ENCODE data around the gene KRTAP19-8.

Gene KRTAP19-8

GRCh38 chr21:31038376-31038775, at the start of gene KRTAP19-8:
KRTAP19-8 (minus strand) TSS chr21:31038476; CDS start chr21:31038443, 33 bp downstream.
- FAIRE-seq (no peak), DNase-seq (ENCODE audit: insufficient read length, low spot score) (no peak)

GRCh38 chr21:31087639-31088473, 49.6 kb upstream of the KRTAP19-8 start:
- FAIRE-seq (no peak), DNase-seq (ENCODE audit: insufficient read length, low spot score) (no peak)

DNA sequence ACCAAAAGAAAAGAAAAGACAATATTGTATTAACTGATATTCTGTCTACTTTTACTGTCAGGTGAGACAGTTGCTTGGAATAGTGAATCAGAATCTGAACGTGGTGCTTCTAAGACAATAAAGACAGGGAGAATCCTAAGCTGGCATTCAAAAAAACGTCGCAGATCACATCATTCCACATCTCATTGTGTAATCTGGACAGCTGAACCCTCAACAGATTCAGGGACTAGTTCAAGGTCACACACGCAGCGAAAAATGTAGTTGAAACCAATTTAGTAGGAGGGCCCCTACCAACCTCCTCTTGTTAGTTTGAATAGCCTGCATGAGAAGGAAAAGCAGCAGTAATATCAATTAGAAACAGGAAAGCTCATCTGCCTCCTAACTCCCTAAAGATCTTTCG, 46.4 kb upstream of the KRTAP19-8 start:
- DNase-seq (ENCODE audit: insufficient read length, low spot score): no peak
- FAIRE-seq: no peak

- no peak for FAIRE-seq
- no peak for DNase-seq (ENCODE audit: insufficient read length, low spot score)
Measured at GRCh38 chr21:31078796-31079195, 40.5 kb upstream of the KRTAP19-8 start.

GRCh38 chr21:31078216-31078615, 39.9 kb upstream of the KRTAP19-8 start:
- no peak for FAIRE-seq

GRCh38 chr21:31075848-31076247, 37.6 kb upstream of the KRTAP19-8 start:
- DNase-seq (ENCODE audit: insufficient read length, low spot score) (no peak), FAIRE-seq (no peak)

More at GRCh38 chr21:31078216-31078615, 39.9 kb upstream of the KRTAP19-8 start:
- DNase-seq (ENCODE audit: insufficient read length, low spot score): no peak

- FAIRE-seq (no peak), DNase-seq (ENCODE audit: insufficient read length, low spot score) (no peak)
Measured at GRCh38 chr21:31072533-31072932, 34.3 kb upstream of the KRTAP19-8 start.

DNA sequence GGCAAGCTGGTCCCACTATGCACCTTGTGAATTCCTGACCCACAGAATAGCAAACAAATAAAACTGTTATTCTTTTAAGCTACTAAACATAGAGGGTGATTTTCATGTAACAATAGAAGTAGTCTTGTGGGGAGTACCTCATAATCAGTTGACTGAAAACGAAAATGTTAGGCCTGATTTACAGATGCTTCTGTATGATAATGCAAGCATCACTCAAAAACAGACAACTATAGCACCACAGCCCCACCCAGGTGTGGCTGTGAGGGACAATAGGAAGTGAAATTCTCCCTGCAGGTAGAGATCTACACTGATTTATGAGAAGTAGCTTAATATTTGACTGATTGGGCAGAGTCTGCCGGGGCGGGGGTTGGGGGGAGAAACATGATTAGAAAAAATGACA, 26.5 kb upstream of the KRTAP19-8 start:
- FAIRE-seq (peak; percentile 28), DNase-seq (ENCODE audit: insufficient read length, low spot score) (no peak)

GRCh38 chr21:31052489-31053142, 14.3 kb upstream of the KRTAP19-8 start:
- FAIRE-seq (no peak), DNase-seq (ENCODE audit: insufficient read length, low spot score) (no peak)

DNA sequence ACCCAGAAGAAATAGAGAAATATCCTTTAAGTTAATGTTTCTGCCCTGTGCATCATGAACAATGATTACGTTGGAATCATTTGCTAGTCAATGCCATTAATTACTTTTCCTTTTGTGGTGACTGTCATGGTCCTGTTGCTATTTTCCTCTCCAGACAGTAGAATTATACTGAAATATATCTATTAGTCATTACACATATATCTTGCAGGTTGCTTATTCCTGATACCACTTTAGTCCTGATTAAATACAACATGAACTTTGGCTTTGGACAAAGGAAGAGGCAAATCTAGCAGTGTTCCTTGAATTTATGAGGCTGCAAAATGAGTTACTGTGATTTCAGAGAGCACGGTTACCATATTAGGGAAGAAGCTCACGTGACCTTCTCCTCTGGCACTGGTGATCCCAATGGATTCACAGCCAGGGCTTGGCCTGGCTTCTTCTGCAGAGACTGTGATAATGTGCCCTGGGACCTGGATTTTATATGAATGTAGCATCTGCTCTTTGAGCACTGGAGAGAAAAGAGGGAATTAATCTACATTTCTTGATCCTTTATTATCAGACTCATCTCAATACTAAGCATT, 12.4 kb upstream of the KRTAP19-8 start:
- FAIRE-seq (no peak), DNase-seq (ENCODE audit: insufficient read length, low spot score) (no peak)

GRCh38 chr21:31045841-31046240, 7.6 kb upstream of the KRTAP19-8 start:
- DNase-seq (ENCODE audit: insufficient read length, low spot score): no peak
- no peak for FAIRE-seq

- FAIRE-seq (no peak), DNase-seq (ENCODE audit: insufficient read length, low spot score) (no peak)
Measured at GRCh38 chr21:31043471-31043870, 5.2 kb upstream of the KRTAP19-8 start.

DNA sequence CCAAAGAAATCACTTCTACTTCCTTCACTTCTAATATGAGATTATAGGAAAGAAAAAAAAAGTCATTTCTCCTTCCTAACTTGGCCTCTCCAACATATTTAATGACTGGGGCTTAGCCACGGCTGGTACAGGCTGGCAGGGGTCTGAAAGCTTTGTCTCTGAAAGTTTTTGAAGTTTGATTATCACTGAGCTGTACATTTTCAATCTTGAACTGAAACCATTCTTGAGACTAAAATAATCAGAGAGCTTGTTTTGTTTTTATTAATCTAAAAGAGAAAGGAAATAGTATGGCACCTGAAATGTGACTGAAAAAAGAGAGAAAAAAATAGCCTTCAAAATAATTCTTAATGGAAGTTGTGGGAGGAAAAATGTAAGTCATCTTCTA, 3.8 kb upstream of the KRTAP19-8 start:
- DNase-seq (ENCODE audit: insufficient read length, low spot score) (no peak), FAIRE-seq (no peak)

DNA sequence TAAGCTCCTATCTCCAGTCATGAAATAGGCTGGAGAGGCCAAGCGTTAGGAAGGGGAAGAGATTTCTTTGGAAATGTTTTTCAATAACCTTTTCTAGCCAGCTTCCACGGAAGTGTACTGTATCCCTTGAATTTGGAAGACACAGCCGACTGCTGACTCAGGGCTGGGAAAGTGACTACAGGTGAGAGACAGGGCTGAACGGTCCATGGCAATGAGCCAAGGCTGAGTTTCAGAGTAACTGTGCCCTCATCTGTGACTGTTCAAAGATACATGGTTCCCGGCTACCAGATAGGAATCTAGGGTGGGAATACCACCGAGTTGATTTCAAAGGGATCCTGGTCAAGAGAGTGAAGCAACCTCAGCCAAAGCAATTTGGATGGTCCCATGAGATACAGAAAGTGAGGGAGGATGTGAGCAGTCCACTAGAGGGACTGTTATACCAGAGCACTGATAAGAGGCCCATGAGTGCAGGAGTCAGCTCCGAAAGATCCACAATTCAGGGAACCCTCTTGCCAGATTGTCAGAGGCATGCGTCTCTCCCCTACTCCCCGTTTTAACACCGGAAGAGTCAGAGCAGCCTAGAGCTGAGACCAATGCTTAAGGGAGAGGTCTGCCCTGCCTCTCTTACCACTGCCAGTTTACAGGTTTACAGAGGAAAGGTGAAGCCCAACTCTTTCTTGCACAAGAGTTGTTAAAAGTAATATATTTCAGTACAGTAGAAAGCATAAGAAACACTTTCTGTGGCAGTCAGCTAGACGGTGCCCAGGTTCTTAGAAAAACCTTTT, 3.2 kb upstream of the KRTAP19-8 start:
- no peak for FAIRE-seq
- no peak for DNase-seq (ENCODE audit: insufficient read length, low spot score)

GRCh38 chr21:31034378-31034777, 3.9 kb downstream of the KRTAP19-8 start:
- FAIRE-seq (no peak), DNase-seq (ENCODE audit: insufficient read length, low spot score) (no peak)

DNA sequence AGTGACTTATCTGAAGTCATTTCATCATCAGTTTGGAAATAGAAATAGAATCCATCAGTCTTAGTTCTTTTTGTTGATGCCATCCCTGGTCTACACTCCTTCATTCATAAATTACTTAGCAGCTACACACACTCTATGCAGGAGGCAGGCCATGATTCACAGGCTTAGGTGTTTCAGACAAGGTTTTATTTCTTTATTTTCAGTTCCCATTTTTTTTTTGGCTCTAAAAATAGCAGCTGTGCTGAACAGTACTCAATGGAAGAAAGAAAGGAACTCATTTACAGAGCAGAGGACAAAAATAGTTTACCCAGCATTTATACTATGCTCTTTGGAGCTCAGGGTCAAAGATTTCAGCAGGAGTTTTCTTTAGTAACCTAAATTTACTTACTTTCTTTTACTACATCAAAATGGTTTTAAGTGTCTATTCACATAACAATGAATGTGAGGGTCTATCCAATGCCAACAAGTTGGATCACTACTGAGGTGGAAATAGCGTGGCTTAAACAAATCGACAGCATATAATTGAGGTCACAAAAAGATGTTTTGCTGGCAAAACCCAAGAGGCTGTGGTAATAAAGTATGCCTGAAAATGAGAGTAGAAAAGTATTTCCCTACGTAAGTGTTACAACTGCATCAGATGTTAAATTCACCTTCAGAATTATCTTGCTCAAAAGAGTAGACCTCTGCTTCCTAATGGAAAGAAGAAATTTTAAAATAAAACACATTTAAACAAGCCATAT, 7.7 kb downstream of the KRTAP19-8 start:
- FAIRE-seq (no peak), DNase-seq (ENCODE audit: insufficient read length, low spot score) (no peak)

GRCh38 chr21:31023680-31024079, 14.6 kb downstream of the KRTAP19-8 start:
- DNase-seq (ENCODE audit: insufficient read length, low spot score) (no peak), FAIRE-seq (no peak)

GRCh38 chr21:31022306-31022705, 16.0 kb downstream of the KRTAP19-8 start:
- DNase-seq (ENCODE audit: insufficient read length, low spot score): no peak
- FAIRE-seq: no peak

- DNase-seq (ENCODE audit: insufficient read length, low spot score): no peak
- no peak for FAIRE-seq
Measured at GRCh38 chr21:31018232-31018631, 20.0 kb downstream of the KRTAP19-8 start.

DNA sequence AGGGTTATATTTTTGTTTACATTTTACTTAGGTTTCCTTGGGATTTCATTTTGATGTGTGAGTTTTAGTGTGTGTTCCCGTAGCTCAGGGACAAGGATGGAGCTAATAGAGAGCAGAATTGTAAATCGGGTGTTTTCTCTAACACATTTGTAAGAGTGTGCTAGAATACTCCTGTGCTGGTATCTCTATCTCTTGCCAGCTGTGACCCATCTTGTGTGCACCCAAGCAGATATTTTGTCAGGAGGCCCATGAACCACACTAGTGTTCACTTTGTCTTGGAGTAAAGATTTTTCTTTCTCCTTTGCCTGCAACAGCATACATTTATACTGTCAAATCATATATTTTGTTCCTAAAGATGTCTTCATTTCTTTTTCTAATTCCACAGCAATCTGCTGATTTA, 23.4 kb downstream of the KRTAP19-8 start:
- DNase-seq (ENCODE audit: insufficient read length, low spot score): no peak
- no peak for FAIRE-seq

Data from HTR-8/SVneo (cell line).